Fibroblast of skin of scalp (primary cell): ENCODE results near the gene FAIM. TPM values are rescaled to one million over a fixed set of nuclear protein-coding genes. Genes with fewer than 3 reads are reported as not detected.
"Not testable (repeated sequence)": the region's sequence is repeated elsewhere in the genome, so short reads cannot be mapped to it uniquely, and the experiment has no call there.

Experiments
- DNase-seq: peaks from one replicate; pipeline ENCODE4 v3.0.0-alpha.2; 2013
- polyA plus RNA-seq, 2 experiments: library from polyadenylated mRNA; unstranded; fragments of 120-200 nt; gene quantifications; one replicate each; pipeline ENCODE4 v1.2.1, GENCODE V29; 2013; ENCODE audit not compliant: insufficient read length in 2 of 2

The FAIM gene
- polyA plus RNA-seq (2013, experiment 1 of 2; ENCODE audit: insufficient read length) = 13.1 TPM
- polyA plus RNA-seq (2013, experiment 2 of 2; ENCODE audit: insufficient read length) = 15.3 TPM

GRCh38 chr3:138608322-138609135 lies at the start of gene FAIM:
TSS of gene FAIM (plus strand) at chr3:138608771. CDS start at chr3:138619727, 10,956 bp downstream.
- peak; percentile 71 for DNase-seq

- no peak for DNase-seq
Observed at GRCh38 chr3:138559134-138559533, 49.4 kb upstream of the FAIM start.

DNA sequence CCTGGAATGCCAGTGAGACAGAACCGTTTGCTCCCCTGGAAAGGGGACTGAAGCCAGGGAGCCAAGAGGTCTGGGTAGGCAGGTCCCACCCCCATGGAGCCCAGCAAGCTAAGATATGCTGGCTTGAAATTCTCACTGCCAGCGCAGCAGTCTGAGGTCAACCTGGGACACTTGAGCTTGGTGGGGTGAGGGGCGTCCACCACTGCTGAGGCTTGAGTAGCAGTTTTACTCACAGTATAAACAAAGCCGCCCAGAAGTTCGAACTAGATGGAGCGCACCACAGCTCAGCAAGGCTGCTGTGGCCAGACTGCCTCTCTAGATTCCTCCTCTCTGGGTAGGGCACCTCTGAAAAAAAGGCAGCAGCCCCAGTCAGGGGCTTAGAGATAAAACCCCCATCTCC lies 48.1 kb upstream of the FAIM start:
- DNase-seq = no peak

DNA sequence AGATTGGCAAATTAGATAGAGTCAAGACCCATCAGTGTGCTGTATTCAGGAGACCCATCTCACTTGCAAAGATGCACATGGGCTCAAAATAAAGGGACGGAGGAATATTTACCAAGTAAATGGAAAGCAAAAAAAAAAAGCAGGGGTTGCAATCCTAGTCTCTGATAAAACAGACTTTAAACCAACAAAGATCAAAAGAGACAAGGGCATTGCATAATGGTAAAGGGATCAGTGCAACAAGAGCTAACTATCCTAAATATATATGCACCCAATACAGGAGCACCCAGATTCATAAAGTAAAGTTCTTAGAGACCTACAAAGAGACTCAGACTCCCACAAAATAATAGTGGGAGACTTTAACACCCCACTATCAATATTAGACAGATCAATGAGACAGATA lies 45.7 kb upstream of the FAIM start:
- not testable (repeated sequence) for DNase-seq

- not testable (repeated sequence) for DNase-seq
Observed at GRCh38 chr3:138566293-138566692, 42.3 kb upstream of the FAIM start.

DNA sequence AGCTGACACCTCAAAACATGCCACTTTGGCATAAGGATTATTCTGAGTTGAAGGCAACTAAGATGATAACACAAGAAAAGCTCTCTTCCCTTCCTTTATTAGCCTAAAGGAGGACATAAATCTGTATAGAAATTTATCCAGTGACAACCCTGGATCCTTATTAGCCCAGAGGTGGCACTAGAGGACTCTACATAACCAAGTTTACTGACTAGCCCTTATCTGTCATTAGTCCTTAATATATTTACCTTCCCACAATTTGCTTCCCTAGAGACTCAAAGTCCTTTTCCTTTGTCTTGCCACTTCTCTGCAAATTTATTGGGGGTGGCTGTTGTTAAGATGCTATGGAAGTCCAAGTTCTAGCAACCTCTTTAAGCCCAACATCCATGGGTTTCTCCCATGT lies 41.2 kb upstream of the FAIM start:
- DNase-seq = no peak

GRCh38 chr3:138569090-138569489 lies 39.5 kb upstream of the FAIM start:
- DNase-seq = peak; percentile 4

- not testable (repeated sequence) for DNase-seq
Observed at GRCh38 chr3:138569624-138570023, 38.9 kb upstream of the FAIM start.

DNA sequence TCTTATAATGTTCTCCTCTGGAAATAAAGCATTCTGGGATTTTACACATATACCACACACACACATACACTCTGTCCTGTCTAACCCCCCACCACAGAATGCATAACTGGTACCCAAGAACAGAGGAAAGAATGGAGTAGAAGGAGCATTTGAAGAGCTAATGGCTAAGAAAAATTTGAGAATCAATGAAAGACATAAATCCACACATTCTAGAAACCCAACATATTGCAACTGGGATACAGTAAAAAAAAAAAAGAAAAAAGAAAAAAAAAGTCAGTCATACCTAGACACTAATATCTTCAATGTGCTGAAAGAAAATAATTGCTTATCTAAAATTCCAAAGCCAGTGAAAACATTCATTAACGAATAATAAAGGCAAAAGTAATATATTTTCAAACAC lies 35.4 kb upstream of the FAIM start:
- DNase-seq = no peak

DNA sequence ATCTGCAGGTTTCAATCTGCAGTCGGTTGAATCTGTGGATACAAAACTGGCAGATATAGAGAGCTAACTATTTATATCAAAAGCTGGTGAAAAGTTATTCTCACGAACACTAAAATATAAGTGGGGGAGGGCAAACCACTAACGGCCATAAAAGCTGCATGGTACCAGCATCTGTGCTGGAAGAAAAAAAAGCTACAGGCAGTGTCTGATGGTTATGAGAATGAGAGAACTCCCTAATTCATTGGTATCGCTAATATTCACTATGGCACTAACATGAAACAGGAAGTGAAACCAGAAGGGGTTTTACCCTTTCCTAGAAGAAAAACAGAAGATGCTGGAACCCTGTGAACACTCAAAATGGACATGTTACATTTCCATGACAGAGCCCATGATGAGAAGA lies 30.4 kb upstream of the FAIM start:
- DNase-seq = no peak

GRCh38 chr3:138578961-138579574 lies 29.5 kb upstream of the FAIM start:
- no peak for DNase-seq

GRCh38 chr3:138587374-138587773 lies 21.2 kb upstream of the FAIM start:
- no peak for DNase-seq

DNA sequence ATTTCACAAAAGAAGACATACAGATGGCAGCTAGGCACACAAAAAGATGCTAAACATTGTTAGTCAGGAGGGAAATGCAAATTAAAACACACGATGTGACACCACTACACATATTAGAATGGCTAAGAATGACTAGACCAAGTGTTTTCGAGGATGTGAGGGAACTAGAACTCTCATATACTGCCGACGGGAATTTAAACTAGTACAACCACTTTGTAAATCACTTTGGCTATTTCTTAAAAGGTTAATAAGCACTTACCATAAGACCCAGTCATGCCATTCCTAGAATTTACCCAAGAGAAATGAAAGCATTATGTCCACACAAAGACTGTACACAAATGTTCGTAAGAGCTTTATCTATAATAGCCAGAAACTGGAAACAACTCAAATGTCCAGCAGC lies 20.1 kb upstream of the FAIM start:
- no peak for DNase-seq

GRCh38 chr3:138591392-138591791 lies 17.2 kb upstream of the FAIM start:
- DNase-seq = no peak

- DNase-seq = peak; percentile 2
Observed at GRCh38 chr3:138593488-138594149, 15.0 kb upstream of the FAIM start.

- DNase-seq = peak; percentile 94
Observed at GRCh38 chr3:138594150-138594934, 14.2 kb upstream of the FAIM start, which contains the start of gene CEP70. TSS of gene CEP70 (minus strand) at chr3:138594260. CDS start at chr3:138572927, 21,333 bp downstream.

GRCh38 chr3:138594935-138595610 lies 13.5 kb upstream of the FAIM start:
- DNase-seq = no peak

GRCh38 chr3:138597186-138597976 lies 11.2 kb upstream of the FAIM start:
- DNase-seq = not testable (repeated sequence)

- no peak for DNase-seq
Observed at GRCh38 chr3:138598534-138598933, 10.0 kb upstream of the FAIM start.

DNA sequence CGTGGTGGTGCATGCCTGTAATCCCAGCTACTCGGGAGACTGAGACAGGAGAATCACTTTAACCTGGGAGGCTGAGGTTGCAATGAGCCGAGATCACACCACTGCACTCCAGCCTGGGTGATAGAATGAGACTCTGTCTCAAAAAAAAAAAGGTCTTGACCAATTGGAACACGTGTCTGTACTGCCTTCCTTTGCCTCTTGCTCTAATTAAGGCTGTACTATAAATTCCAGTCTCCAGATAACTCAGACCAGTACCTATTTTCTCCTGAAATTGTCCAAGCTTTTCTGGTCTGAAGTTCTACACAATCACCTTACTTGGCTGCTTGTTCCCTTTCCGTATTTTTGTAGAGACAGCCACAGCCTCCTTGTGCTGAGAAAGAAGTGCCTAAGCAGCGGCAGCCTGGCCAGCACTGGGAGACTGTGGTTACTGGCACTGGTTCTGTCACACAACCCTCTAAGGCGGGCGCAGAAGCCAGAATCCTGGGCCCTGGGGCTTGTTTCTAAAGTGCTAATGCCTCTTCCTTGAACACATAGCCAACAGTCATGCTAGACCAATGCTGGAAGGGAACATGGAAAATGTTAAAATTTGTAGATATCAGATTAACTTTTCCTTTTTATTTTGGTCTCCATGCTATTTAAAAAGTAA lies 8.3 kb upstream of the FAIM start:
- no peak for DNase-seq
